ENCODE results near the gene NIN.

NIN gene

GRCh38 chr14:50823762-50824636 is 7.0 kb downstream of the NIN start:
- Histone ChIP-seq H3K4me3 (ENCODE audit: low read depth, low read length, poor library complexity, severe bottlenecking) (peak overlapping the region; percentile 52), H3K4me2 (ENCODE audit: low read length) (peak overlapping the region; percentile 88), H3K79me2 (ENCODE audit: insufficient read depth, low read length) (peaks cover 94% of the 10 kb centered on the region), H3K9me2 (ENCODE audit: low read depth, low read length) (no peaks in the 10 kb centered on the region), H3K27me3 (ENCODE audit: insufficient read depth, low read length) (no peaks in the 10 kb centered on the region), H3F3A (ENCODE audit: insufficient read depth, low read length) (no peaks in the 10 kb centered on the region), H3K9me3 (ENCODE audit: low read length) (no peaks in the 10 kb centered on the region), H2AFZ (ENCODE audit: low read length) (no peak overlapping the region), H4K20me1 (ENCODE audit: insufficient read depth, low read length) (no peaks in the 10 kb centered on the region), H3K9ac (ENCODE audit: low read length) (peak overlapping the region; percentile 58), H3K36me3 (ENCODE audit: insufficient read depth, low read length) (peaks cover 20% of the 10 kb centered on the region), H3K27ac (ENCODE audit: low read depth, low read length, poor library complexity, severe bottlenecking) (peak overlapping the region; percentile 96), H3K4me1 (ENCODE audit: insufficient read depth, low read length, severe bottlenecking) (peaks cover 93% of the 10 kb centered on the region)
- TF ChIP-seq CTCF (IDR thresholded peaks at IDR 0.05; ENCODE audit: low read length) = no peak
- no peak for TF ChIP-seq EZH2 (IDR thresholded peaks at IDR 0.05; ENCODE audit: borderline replicate concordance, low read length)

GRCh38 chr14:50823051-50823761 is 7.8 kb downstream of the NIN start:
- H3K4me2 ChIP-seq (ENCODE audit: low read length) = peak overlapping the region; percentile 88
- peaks cover 85% of the 10 kb centered on the region for H3K4me1 ChIP-seq (ENCODE audit: insufficient read depth, low read length, severe bottlenecking)
- peak overlapping the region; percentile 52 for H3K4me3 ChIP-seq (ENCODE audit: low read depth, low read length, poor library complexity, severe bottlenecking)

More at GRCh38 chr14:50823051-50823761, 7.8 kb downstream of the NIN start:
- H3K79me2 ChIP-seq (ENCODE audit: insufficient read depth, low read length) = peaks cover 94% of the 10 kb centered on the region
- H3K9ac ChIP-seq (ENCODE audit: low read length) = peak overlapping the region; percentile 58
- no peaks in the 10 kb centered on the region for H3K27me3 ChIP-seq (ENCODE audit: insufficient read depth, low read length)
- H3F3A ChIP-seq (ENCODE audit: insufficient read depth, low read length) = no peaks in the 10 kb centered on the region
- no peak overlapping the region for H2AFZ ChIP-seq (ENCODE audit: low read length)
- no peak for TF ChIP-seq EZH2 (IDR thresholded peaks at IDR 0.05; ENCODE audit: borderline replicate concordance, low read length)
- no peak for TF ChIP-seq CTCF (IDR thresholded peaks at IDR 0.05; ENCODE audit: low read length)
- H3K36me3 ChIP-seq (ENCODE audit: insufficient read depth, low read length) = peaks cover 26% of the 10 kb centered on the region
- H3K9me3 ChIP-seq (ENCODE audit: low read length) = no peaks in the 10 kb centered on the region
- no peaks in the 10 kb centered on the region for H4K20me1 ChIP-seq (ENCODE audit: insufficient read depth, low read length)
- H3K9me2 ChIP-seq (ENCODE audit: low read depth, low read length) = no peaks in the 10 kb centered on the region
- peak overlapping the region; percentile 96 for H3K27ac ChIP-seq (ENCODE audit: low read depth, low read length, poor library complexity, severe bottlenecking)

Measured in OCI-LY1 (cell line).